Stimulated activated CD4-positive, alpha-beta T cell treated with anti-CD3 and anti-CD28 coated beads, Interleukin-15, amount 100 ng/mL, for 1 hour (primary cell): ENCODE measurements around the gene HIVEP1.
"Not testable (repeated sequence)": the region's sequence is repeated elsewhere in the genome, so short reads cannot be mapped to it uniquely, and the experiment has no call there.

Source experiments
- DNase-seq, 2 donors: peaks; one replicate each; pipeline ENCODE4 v3.0.0-alpha.2; 2020; ENCODE audit warnings: low read depth in 1 of 2, low spot score in 1 of 2

Gene HIVEP1

GRCh38 chr6:12151433-12151820 lies 139.3 kb downstream of the HIVEP1 start:
- DNase-seq = no peak

GRCh38 chr6:12152023-12152970 lies 140.2 kb downstream of the HIVEP1 start:
- DNase-seq = no peak

DNA sequence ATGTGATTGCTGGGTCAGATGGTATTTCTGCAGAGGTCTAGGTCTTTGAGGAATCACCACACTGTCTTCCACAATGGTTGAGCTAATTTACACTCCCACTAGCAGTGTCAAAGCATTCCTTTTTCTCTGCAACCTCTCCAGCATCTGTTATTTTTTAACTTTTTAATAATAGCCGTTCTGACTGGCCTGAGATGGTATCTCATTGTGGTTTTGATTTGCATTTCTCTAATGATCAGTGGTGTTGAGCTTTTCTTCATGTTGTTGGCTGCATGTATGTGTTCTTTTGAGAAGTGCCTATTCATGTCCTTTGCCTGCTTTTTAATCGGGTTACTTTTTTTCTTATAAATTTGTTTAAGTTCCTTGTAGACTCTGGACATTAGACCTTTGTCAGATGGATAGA lies 143.7 kb downstream of the HIVEP1 start:
- not testable (repeated sequence) for DNase-seq

GRCh38 chr6:12158686-12159415 lies 146.7 kb downstream of the HIVEP1 start:
- DNase-seq = no peak

- no peak for DNase-seq
Measured at GRCh38 chr6:12160326-12160725, 148.2 kb downstream of the HIVEP1 start.

DNA sequence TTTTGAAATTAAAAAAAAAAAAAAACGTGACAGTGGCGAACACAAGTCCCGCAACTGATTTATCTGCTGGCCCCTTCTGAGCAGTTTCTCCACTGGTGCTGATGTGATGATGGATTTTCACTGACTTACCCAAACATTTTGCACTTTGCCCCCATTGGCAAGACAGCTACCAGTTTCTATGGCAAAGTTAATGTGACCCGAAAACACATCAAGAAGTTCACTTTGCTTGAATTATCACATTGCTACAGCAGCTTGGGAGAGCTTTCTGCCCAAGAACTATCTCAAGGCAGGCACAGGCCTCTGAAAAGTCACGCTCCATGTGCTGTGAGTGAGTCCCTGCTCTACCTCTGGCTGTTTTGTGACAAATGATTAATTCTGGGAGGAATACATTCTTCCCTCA lies 150.1 kb downstream of the HIVEP1 start:
- no peak for DNase-seq

GRCh38 chr6:12163149-12163548 lies 151.0 kb downstream of the HIVEP1 start:
- peak in 1 of 2 donors; percentile 4 for DNase-seq

- no peak for DNase-seq
Measured at GRCh38 chr6:12163744-12164507, 151.8 kb downstream of the HIVEP1 start.

- no peak for DNase-seq
Measured at GRCh38 chr6:12164508-12164770, 152.3 kb downstream of the HIVEP1 start.

- DNase-seq = no peak
Measured at GRCh38 chr6:12165297-12165696, 153.2 kb downstream of the HIVEP1 start.

DNA sequence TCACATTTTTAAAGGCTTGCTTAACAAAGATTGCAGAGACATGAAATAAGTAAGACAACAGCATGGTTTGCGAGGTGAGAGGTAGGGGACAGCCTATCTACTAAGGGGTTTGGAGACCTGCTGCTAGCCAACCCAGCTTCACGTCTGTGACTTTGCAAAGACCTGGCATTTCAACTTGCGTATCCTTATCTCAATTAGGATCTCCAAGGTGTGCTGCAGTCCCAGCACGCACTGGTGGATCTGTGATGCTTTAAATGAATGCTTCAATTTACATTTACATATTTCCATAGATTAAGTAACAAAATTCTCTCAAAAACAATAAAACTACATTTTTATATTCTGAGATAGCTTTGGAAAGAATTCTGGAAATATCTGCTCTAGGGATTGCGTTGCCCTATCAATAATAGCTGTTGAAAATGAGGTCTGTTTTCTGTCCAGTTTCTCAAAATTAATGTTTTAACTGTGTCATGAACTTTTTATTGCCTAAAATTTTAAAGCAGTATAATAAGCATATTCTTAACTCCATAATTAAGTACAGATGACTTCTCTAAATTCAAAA lies 153.7 kb downstream of the HIVEP1 start:
- no peak for DNase-seq

DNA sequence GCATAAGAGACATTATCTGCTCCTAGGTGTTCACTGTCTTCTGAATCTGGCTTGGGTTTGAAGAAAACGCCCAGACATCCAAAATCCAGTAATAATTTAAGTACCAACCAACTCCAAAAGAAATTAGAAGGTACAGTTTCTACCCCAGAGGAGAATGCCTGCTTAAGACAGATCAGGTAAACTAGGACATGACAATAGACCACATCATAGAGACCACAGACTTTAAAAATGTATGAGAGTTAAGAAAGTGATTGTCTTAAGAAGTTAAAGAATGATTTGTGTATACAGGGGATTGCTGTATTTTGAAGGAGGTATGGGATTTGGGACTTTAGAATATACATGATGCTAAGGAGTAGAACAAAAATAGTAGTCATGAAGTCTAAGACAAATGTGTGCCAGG lies 157.3 kb downstream of the HIVEP1 start:
- DNase-seq = no peak

GRCh38 chr6:12170351-12171092 lies 158.4 kb downstream of the HIVEP1 start:
- no peak for DNase-seq

GRCh38 chr6:12171717-12172116 lies 159.6 kb downstream of the HIVEP1 start:
- DNase-seq = no peak

DNA sequence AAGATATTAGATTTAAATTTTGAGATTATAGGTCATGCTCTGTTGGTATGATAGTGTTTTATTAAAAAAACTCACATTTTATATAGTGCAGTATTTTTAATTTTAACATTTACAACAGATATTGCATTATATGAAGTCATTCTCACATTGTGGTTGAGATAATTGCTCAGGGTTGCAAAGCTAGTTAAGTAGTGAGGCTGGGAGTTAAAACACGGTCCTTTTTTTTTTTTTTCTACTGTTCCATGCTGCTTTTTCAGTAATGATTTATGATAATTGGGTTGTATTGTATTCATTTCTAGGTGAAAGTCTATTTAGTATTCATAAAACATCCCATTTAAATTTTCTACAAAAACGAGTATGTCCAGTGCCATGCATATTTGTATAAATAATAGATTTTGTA lies 160.5 kb downstream of the HIVEP1 start:
- DNase-seq = no peak

DNA sequence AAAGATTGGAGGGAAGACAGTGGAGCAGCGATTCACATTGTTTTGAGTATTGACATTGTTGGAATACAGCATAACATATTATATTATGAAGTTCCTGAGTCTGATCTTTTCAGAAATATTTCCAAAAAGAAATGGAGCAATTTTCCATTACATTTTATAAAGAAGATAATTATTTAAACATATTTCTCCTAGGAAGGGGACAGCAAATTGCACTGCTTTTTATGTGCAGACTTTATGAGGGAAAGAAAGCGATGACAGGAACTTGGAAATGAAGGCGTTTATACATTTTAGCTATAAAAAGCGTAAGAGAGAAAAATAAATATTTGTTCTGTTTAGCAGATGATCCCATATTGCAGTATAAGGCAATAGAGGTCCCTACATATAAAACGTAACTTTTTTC lies 161.1 kb downstream of the HIVEP1 start:
- DNase-seq = no peak

- DNase-seq = no peak
Measured at GRCh38 chr6:12173661-12174060, 161.5 kb downstream of the HIVEP1 start.

DNA sequence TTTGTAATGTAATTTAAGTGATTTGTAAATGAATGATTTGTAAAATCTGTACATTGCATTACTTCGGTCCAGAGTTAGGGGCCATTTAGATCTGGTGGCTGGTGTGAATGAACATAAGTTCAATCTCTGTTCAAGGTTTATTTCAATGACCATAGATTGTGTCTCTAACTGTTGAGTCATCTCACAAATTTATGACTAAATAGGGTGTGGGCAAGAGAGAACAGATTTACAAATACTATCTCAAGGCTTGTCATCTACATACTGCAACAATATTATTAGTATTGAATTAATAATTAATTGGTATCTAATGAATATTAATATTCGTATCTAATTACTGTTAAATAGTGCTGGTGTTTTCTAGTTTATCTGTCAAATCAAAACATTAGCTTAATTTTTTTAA lies 162.8 kb downstream of the HIVEP1 start:
- DNase-seq = no peak

DNA sequence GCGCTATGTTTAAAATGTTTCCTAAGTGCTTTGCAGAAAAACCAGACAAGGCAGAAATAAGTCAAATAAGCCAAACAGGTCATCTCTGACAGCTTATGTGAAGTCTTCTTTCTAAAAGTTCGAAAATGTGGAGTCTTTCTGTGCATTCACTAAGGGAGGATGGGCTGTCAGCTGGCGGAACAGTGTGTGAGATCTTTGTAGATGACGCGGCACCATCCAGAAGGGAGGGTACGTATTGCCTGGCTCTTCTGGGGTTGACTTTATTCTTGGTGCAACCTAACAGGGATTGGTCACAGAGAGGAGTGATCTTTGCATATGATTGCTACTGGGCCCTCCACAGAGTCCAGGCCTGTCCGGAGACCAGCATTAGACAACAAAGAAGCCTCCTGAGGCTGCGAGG lies 163.5 kb downstream of the HIVEP1 start:
- DNase-seq = no peak

DNA sequence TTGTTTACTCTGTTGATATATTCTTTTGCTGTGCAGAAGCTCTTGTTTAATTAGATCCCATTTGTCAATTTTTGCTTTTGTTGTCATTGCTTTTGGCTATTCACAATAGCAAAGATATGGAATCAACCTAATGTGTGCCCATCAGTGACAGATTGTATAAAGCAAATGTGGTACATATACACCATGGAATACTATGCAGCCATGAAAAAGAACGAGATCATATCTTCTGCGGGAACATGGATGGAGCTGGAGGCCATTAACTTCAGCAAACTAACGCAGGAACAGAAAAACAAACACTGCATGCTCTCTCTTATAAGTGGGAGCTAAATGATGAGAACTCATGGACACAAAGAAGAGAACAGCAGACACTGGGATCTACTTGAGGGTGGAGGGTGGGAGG lies 164.7 kb downstream of the HIVEP1 start:
- DNase-seq = not testable (repeated sequence)

DNA sequence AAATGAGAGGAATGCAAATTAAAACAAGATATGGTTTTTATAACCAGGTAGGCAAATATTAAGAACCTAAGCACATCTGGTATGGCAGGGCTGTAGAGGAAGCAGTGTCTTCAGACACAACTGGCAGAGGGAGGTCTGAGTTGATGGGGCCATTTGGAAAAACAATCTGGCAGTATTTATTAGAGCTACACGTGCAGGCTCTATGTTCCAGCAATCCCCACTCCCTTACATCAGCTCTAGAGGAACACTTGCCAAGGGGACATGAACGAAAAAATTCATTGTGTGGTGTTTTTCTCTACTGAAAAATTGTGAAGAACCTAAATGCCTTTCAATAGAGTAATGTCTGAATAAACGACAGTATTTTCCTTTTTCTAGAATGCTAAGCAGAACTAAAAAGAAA lies 166.4 kb downstream of the HIVEP1 start:
- DNase-seq = no peak
